Stimulated activated memory B cell treated with anti-CD40 and anti-IgM and Interleukin-4, amounts not matched to agents 10 μg/mL and 1 μg/mL and 100 μg/mL, for 72 hours (primary cell): ENCODE results near the gene MYOCD.
A peak's percentile ranks its signal among the peaks of the same experiment; 100 is the strongest.

Experiments
- ATAC-seq: fragments of 150-1000 bp; cut with Tn5 transposase; 2 replicates; pipeline ENCODE4 v1.10.0; 2021
- H3K27ac Mint-ChIP-seq: one replicate; pipeline ENCODE4 v1.8.0; 2022; ENCODE audit warnings: mild to moderate bottlenecking, mixed read lengths
- H3K27me3 Mint-ChIP-seq: one replicate; pipeline ENCODE4 v1.8.0; 2022; ENCODE audit warnings: mixed read lengths
- H3K36me3 Mint-ChIP-seq: one replicate; pipeline ENCODE4 v1.8.0; 2022; ENCODE audit warnings: mixed read lengths
- H3K4me1 Mint-ChIP-seq: one replicate; pipeline ENCODE4 v1.8.0; 2022; ENCODE audit warnings: mixed read lengths
- H3K4me3 Mint-ChIP-seq: one replicate; pipeline ENCODE4 v1.8.0; 2022; ENCODE audit warnings: mild to moderate bottlenecking, moderate library complexity, mixed read lengths
- H3K9me3 Mint-ChIP-seq: one replicate; pipeline ENCODE4 v1.8.0; 2022; ENCODE audit warnings: mixed read lengths

The MYOCD gene

GRCh38 chr17:12743046-12743445 is 77.4 kb downstream of the MYOCD start:
- Mint-ChIP-seq H3K27ac (no peak overlapping the region), H3K27me3 (peaks cover 37% of the 10 kb centered on the region), H3K9me3 (no peaks in the 10 kb centered on the region), H3K36me3 (no peaks in the 10 kb centered on the region), H3K4me1 (no peaks in the 10 kb centered on the region), H3K4me3 (no peak overlapping the region)
- ATAC-seq = no peak

- Mint-ChIP-seq H3K27me3 (peaks cover 37% of the 10 kb centered on the region), H3K36me3 (no peaks in the 10 kb centered on the region), H3K4me3 (no peak overlapping the region), H3K27ac (no peak overlapping the region), H3K9me3 (no peaks in the 10 kb centered on the region), H3K4me1 (no peaks in the 10 kb centered on the region)
- ATAC-seq = no peak
Measured at GRCh38 chr17:12744298-12744697, 78.6 kb downstream of the MYOCD start.

- H3K4me1 Mint-ChIP-seq = no peaks in the 10 kb centered on the region
- ATAC-seq = no peak
- no peak overlapping the region for H3K4me3 Mint-ChIP-seq
- H3K27me3 Mint-ChIP-seq = peaks cover 37% of the 10 kb centered on the region
- no peaks in the 10 kb centered on the region for H3K36me3 Mint-ChIP-seq
- no peak overlapping the region for H3K27ac Mint-ChIP-seq
- no peaks in the 10 kb centered on the region for H3K9me3 Mint-ChIP-seq
Measured at GRCh38 chr17:12744786-12745185, 79.1 kb downstream of the MYOCD start.

- H3K36me3 Mint-ChIP-seq = no peaks in the 10 kb centered on the region
- H3K4me3 Mint-ChIP-seq = no peak overlapping the region
- no peak overlapping the region for H3K27ac Mint-ChIP-seq
- no peaks in the 10 kb centered on the region for H3K4me1 Mint-ChIP-seq
- no peak for ATAC-seq
- no peaks in the 10 kb centered on the region for H3K9me3 Mint-ChIP-seq
- peaks cover 32% of the 10 kb centered on the region for H3K27me3 Mint-ChIP-seq
Measured at GRCh38 chr17:12745486-12745885, 79.8 kb downstream of the MYOCD start.

GRCh38 chr17:12756786-12757185 is 91.1 kb downstream of the MYOCD start:
- no peaks in the 10 kb centered on the region for H3K4me1 Mint-ChIP-seq
- no peak for ATAC-seq
- H3K27me3 Mint-ChIP-seq = peaks cover 15% of the 10 kb centered on the region
- H3K36me3 Mint-ChIP-seq = no peaks in the 10 kb centered on the region
- H3K27ac Mint-ChIP-seq = no peak overlapping the region
- no peak overlapping the region for H3K4me3 Mint-ChIP-seq
- peaks cover 3% of the 10 kb centered on the region for H3K9me3 Mint-ChIP-seq

GRCh38 chr17:12759090-12759489 is 93.4 kb downstream of the MYOCD start:
- no peak for ATAC-seq
- H3K4me1 Mint-ChIP-seq = no peaks in the 10 kb centered on the region
- no peaks in the 10 kb centered on the region for H3K36me3 Mint-ChIP-seq
- peaks cover 5% of the 10 kb centered on the region for H3K9me3 Mint-ChIP-seq
- no peak overlapping the region for H3K4me3 Mint-ChIP-seq
- no peak overlapping the region for H3K27ac Mint-ChIP-seq
- peaks cover 11% of the 10 kb centered on the region for H3K27me3 Mint-ChIP-seq

- peaks cover 5% of the 10 kb centered on the region for H3K9me3 Mint-ChIP-seq
- H3K27ac Mint-ChIP-seq = no peak overlapping the region
- no peaks in the 10 kb centered on the region for H3K4me1 Mint-ChIP-seq
- ATAC-seq = no peak
- no peaks in the 10 kb centered on the region for H3K36me3 Mint-ChIP-seq
- peaks cover 19% of the 10 kb centered on the region for H3K27me3 Mint-ChIP-seq
- H3K4me3 Mint-ChIP-seq = no peak overlapping the region
Measured at GRCh38 chr17:12765548-12765947, 99.9 kb downstream of the MYOCD start.

GRCh38 chr17:12768255-12768654 is 102.6 kb downstream of the MYOCD start:
- Mint-ChIP-seq H3K27ac (no peak overlapping the region), H3K9me3 (no peaks in the 10 kb centered on the region), H3K27me3 (peaks cover 8% of the 10 kb centered on the region), H3K4me3 (no peak overlapping the region), H3K36me3 (no peaks in the 10 kb centered on the region), H3K4me1 (no peaks in the 10 kb centered on the region)
- ATAC-seq = no peak

GRCh38 chr17:12769981-12770380 is 104.3 kb downstream of the MYOCD start:
- Mint-ChIP-seq H3K27ac (no peak overlapping the region), H3K4me1 (no peaks in the 10 kb centered on the region), H3K36me3 (no peaks in the 10 kb centered on the region), H3K4me3 (no peak overlapping the region), H3K9me3 (no peaks in the 10 kb centered on the region), H3K27me3 (peaks cover 8% of the 10 kb centered on the region)
- ATAC-seq = no peak

- H3K36me3 Mint-ChIP-seq = no peaks in the 10 kb centered on the region
- H3K27ac Mint-ChIP-seq = no peak overlapping the region
- no peaks in the 10 kb centered on the region for H3K9me3 Mint-ChIP-seq
- no peak overlapping the region for H3K4me3 Mint-ChIP-seq
- H3K27me3 Mint-ChIP-seq = no peaks in the 10 kb centered on the region
- ATAC-seq = peak; percentile 43
- H3K4me1 Mint-ChIP-seq = no peaks in the 10 kb centered on the region
Measured at GRCh38 chr17:12773153-12773552, 107.5 kb downstream of the MYOCD start.

GRCh38 chr17:12789075-12789480 is 123.4 kb downstream of the MYOCD start:
- Mint-ChIP-seq H3K4me3 (peak overlapping the region; percentile 78), H3K4me1 (peaks cover 13% of the 10 kb centered on the region), H3K36me3 (no peaks in the 10 kb centered on the region), H3K27me3 (peaks cover 43% of the 10 kb centered on the region), H3K9me3 (no peaks in the 10 kb centered on the region), H3K27ac (no peak overlapping the region)
- ATAC-seq = no peak

GRCh38 chr17:12789481-12790248 is 124.0 kb downstream of the MYOCD start, which contains the start of gene ARHGAP44:
ARHGAP44 (plus strand) TSS chr17:12789498; CDS start chr17:12789839, 341 bp downstream.
- H3K4me3 Mint-ChIP-seq = peak within 1 kb of the TSS; percentile 89
- no peaks in the 10 kb centered on the region for H3K9me3 Mint-ChIP-seq
- H3K27me3 Mint-ChIP-seq = peaks cover 43% of the 10 kb centered on the region
- peaks cover 13% of the 10 kb centered on the region for H3K4me1 Mint-ChIP-seq
- ATAC-seq = peak; percentile 91
- H3K27ac Mint-ChIP-seq = peak within 1 kb of the TSS; percentile 56
- no peaks in the 10 kb centered on the region for H3K36me3 Mint-ChIP-seq

GRCh38 chr17:12790249-12791106 is 124.8 kb downstream of the MYOCD start:
- Mint-ChIP-seq H3K4me1 (peaks cover 13% of the 10 kb centered on the region), H3K4me3 (peak overlapping the region; percentile 89), H3K36me3 (no peaks in the 10 kb centered on the region), H3K27ac (peak overlapping the region; percentile 56), H3K27me3 (peaks cover 39% of the 10 kb centered on the region), H3K9me3 (no peaks in the 10 kb centered on the region)
- ATAC-seq = no peak

GRCh38 chr17:12794919-12795532 is 129.3 kb downstream of the MYOCD start:
- no peak for ATAC-seq
- peaks cover 10% of the 10 kb centered on the region for H3K4me1 Mint-ChIP-seq
- H3K4me3 Mint-ChIP-seq = no peak overlapping the region
- peaks cover 4% of the 10 kb centered on the region for H3K9me3 Mint-ChIP-seq
- peaks cover 31% of the 10 kb centered on the region for H3K27me3 Mint-ChIP-seq
- no peak overlapping the region for H3K27ac Mint-ChIP-seq
- H3K36me3 Mint-ChIP-seq = peaks cover 5% of the 10 kb centered on the region

- Mint-ChIP-seq H3K27ac (no peak overlapping the region), H3K4me1 (peaks cover 4% of the 10 kb centered on the region), H3K9me3 (peaks cover 4% of the 10 kb centered on the region), H3K36me3 (peaks cover 5% of the 10 kb centered on the region), H3K4me3 (no peak overlapping the region), H3K27me3 (peaks cover 10% of the 10 kb centered on the region)
- ATAC-seq = no peak
Measured at GRCh38 chr17:12800855-12801365, 135.2 kb downstream of the MYOCD start.
